ENCODE data around the gene GHDC. TPM values are rescaled to one million over a fixed set of nuclear protein-coding genes. Genes with fewer than 3 reads are reported as not detected.
"Not testable (repeated sequence)": the region's sequence is repeated elsewhere in the genome, so short reads cannot be mapped to it uniquely, and the experiment has no call there.

Gene GHDC
- total and polyA plus RNA-seq, 7 donors: 4.7 to 11.5 (median 7.7) TPM

GRCh38 chr17:42240201-42240600 lies 45.9 kb upstream of the GHDC start:
- 68 to 81% (median 76%) methylated on average over 5 of the region's 5 CpGs for WGBS, 3 donors
- Histone ChIP-seq H3K4me1 (peaks cover 21% of the 10 kb centered on the region), H3K27me3 (ENCODE audit: insufficient read depth in 3 of 3, low read length in 2 of 3) (no peaks in the 10 kb centered on the region), H3K9me3 (no peaks in the 10 kb centered on the region), H3K36me3 (ENCODE audit: insufficient read depth in 1 of 2, low read depth in 1 of 2) (no peaks in the 10 kb centered on the region), H3K4me3 (no peak overlapping the region), H3K27ac (no peak overlapping the region)
- TF ChIP-seq CTCF (IDR thresholded peaks at IDR 0.05): no peak
- no peak for ATAC-seq
- intact Hi-C loops (cut with DNase I): no loop called here
- DNase-seq: no peak

- ATAC-seq; H3K9me3 ChIP-seq; H3K36me3 ChIP-seq (ENCODE audit: insufficient read depth in 1 of 2, low read depth in 1 of 2); intact Hi-C loops (cut with DNase I); DNase-seq; H3K27ac ChIP-seq; H3K27me3 ChIP-seq (ENCODE audit: insufficient read depth in 3 of 3, low read length in 2 of 3); H3K4me3 ChIP-seq: not testable (repeated sequence)
- H3K4me1 ChIP-seq: peaks cover 27% of the 10 kb centered on the region
- WGBS, 3 donors: 77 to 91% (median 80%) methylated on average over 7 of the region's 7 CpGs
Observed at GRCh38 chr17:42239576-42239975, 45.3 kb upstream of the GHDC start.

- Histone ChIP-seq H3K27ac (peak overlapping the region; percentile 88), H3K4me3 (no peak overlapping the region), H3K9me3 (no peaks in the 10 kb centered on the region), H3K27me3 (ENCODE audit: insufficient read depth in 3 of 3, low read length in 2 of 3) (no peaks in the 10 kb centered on the region), H3K36me3 (ENCODE audit: insufficient read depth in 1 of 2, low read depth in 1 of 2) (no peaks in the 10 kb centered on the region), H3K4me1 (peaks cover 35% of the 10 kb centered on the region)
- TF ChIP-seq CTCF (IDR thresholded peaks at IDR 0.05): no peak
- ATAC-seq (peak in 3 of 4 donors; percentile 20 to 50 (median 42)), DNase-seq (no peak)
- 39 to 67% (median 48%) methylated on average over 7 of the region's 7 CpGs for WGBS, 3 donors
- intact Hi-C loops (cut with DNase I): no loop called here
Observed at GRCh38 chr17:42236760-42237159, 42.5 kb upstream of the GHDC start.

- H3K4me3 ChIP-seq: peak overlapping the region; percentile 31
- DNase-seq (no peak), ATAC-seq (peak; percentile 93 to 96 (median 95))
- H3K9me3 ChIP-seq: no peaks in the 10 kb centered on the region
- peaks cover 43% of the 10 kb centered on the region for H3K4me1 ChIP-seq
- H3K36me3 ChIP-seq (ENCODE audit: insufficient read depth in 1 of 2, low read depth in 1 of 2): no peaks in the 10 kb centered on the region
- no peaks in the 10 kb centered on the region for H3K27me3 ChIP-seq (ENCODE audit: insufficient read depth in 3 of 3, low read length in 2 of 3)
- WGBS, 3 donors: 17 to 32% (median 19%) methylated on average over 2 of the region's 2 CpGs
- intact Hi-C loops (cut with DNase I): loop anchor here (5.0 kb wide), 1 partner anchor 43 kb away; the partner anchor contains the start of gene STAT5B (in 2 of the 2)
- peak overlapping the region; percentile 88 for H3K27ac ChIP-seq
- no peak for TF ChIP-seq CTCF (IDR thresholded peaks at IDR 0.05)
Observed at GRCh38 chr17:42233994-42234393, 39.7 kb upstream of the GHDC start.

GRCh38 chr17:42233156-42233555 lies 38.9 kb upstream of the GHDC start:
- Histone ChIP-seq H3K27me3 (ENCODE audit: insufficient read depth in 3 of 3, low read length in 2 of 3) (no peaks in the 10 kb centered on the region), H3K36me3 (ENCODE audit: insufficient read depth in 1 of 2, low read depth in 1 of 2) (no peaks in the 10 kb centered on the region), H3K27ac (peak overlapping the region; percentile 88), H3K4me1 (peaks cover 51% of the 10 kb centered on the region), H3K4me3 (no peak overlapping the region), H3K9me3 (no peaks in the 10 kb centered on the region)
- ATAC-seq: no peak
- intact Hi-C loops (cut with DNase I): loop anchor here (5.0 kb wide), 1 partner anchor 44 kb away; the partner anchor contains the start of gene STAT5B (in 2 of the 2)
- no peak for TF ChIP-seq CTCF (IDR thresholded peaks at IDR 0.05)
- 72 to 91% (median 74%) methylated on average over 5 of the region's 5 CpGs for WGBS, 3 donors
- no peak for DNase-seq

All from psoas muscle (tissue), 8 donors.